Measurements from ENCODE around the gene CALHM3. TPM values are rescaled to one million over a fixed set of nuclear protein-coding genes. Genes with fewer than 3 reads are reported as not detected.

CALHM3 gene
- total and polyA plus RNA-seq, 2 donors (not counting 3 experiments of a cell fraction or from before 2014, with no cell fraction given): not detected

- TSS peak; percentile 14 for BruUV-seq (replicated peaks)
- no peak overlapping the region for H3K4me2 ChIP-seq (ENCODE audit: insufficient read depth, low read length)
Measured at GRCh38 chr10:103449208-103450144, 29.6 kb downstream of the CALHM3 start.

More at GRCh38 chr10:103449208-103450144, 29.6 kb downstream of the CALHM3 start:
- no peak overlapping the region for H3K27ac ChIP-seq (ENCODE audit: insufficient read depth, low read depth, low read length)
- no peak overlapping the region for H3K9ac ChIP-seq (replicated peaks; ENCODE audit: extremely low read depth, insufficient read depth, low read length)
- DNase-seq (ENCODE audit: low read depth, low spot score) (no peak), FAIRE-seq (no peak)
- H3K4me3 ChIP-seq (replicated peaks in 1 of 3; ENCODE audit: insufficient read depth in 1 of 3, low read depth in 1 of 3, low read length in 3 of 3): no peak overlapping the region
- H2AFZ ChIP-seq (ENCODE audit: low read depth, low read length): no peak overlapping the region
- peaks cover 10 to 25% of the 10 kb centered on the region in 2 experiments for H3K36me3 ChIP-seq (ENCODE audit: control insufficient read depth in 2 of 2, extremely low read depth in 1 of 2, insufficient read depth in 2 of 2, low read length in 2 of 2)
- dilution Hi-C loops (cut with MboI; ENCODE audit: extremely low pct_ligation_motif_present, low sequenced_read_pairs): no loop called here
- intact Hi-C loops (cut with micrococcal nuclease): loop anchor here (2.0 kb wide), 1 partner anchor 33 kb away; no protein-coding TSS in a partner anchor
- H4K20me1 ChIP-seq (replicated peaks; ENCODE audit: control insufficient read depth, extremely low read depth, insufficient read depth, low read length): no peaks in the 10 kb centered on the region
- TF ChIP-seq FOS (IDR thresholded peaks at IDR 0.05; ENCODE audit: borderline replicate concordance, insufficient read depth, low read length) (no peak), POLR2AphosphoS5 (IDR thresholded peaks at IDR 0.05; ENCODE audit: insufficient read depth, low read depth, low read length) (no peak), POLR2A (IDR thresholded peaks at IDR 0.05; ENCODE audit: low read depth, low read length) (no peak), GATA2 (IDR thresholded peaks at IDR 0.05; ENCODE audit: insufficient read depth, insufficient read length, low read depth, low read length) (no peak), JUN (IDR thresholded peaks at IDR 0.05; ENCODE audit: borderline replicate concordance, insufficient read depth, insufficient read length, low read depth) (no peak), MYC (IDR thresholded peaks at IDR 0.05; ENCODE audit: low read depth, low read length) (no peak), EZH2 (IDR thresholded peaks at IDR 0.05; ENCODE audit: borderline replicate concordance, low read depth, low read length, severe bottlenecking) (no peak)
- TF ChIP-seq, protein P1, sequence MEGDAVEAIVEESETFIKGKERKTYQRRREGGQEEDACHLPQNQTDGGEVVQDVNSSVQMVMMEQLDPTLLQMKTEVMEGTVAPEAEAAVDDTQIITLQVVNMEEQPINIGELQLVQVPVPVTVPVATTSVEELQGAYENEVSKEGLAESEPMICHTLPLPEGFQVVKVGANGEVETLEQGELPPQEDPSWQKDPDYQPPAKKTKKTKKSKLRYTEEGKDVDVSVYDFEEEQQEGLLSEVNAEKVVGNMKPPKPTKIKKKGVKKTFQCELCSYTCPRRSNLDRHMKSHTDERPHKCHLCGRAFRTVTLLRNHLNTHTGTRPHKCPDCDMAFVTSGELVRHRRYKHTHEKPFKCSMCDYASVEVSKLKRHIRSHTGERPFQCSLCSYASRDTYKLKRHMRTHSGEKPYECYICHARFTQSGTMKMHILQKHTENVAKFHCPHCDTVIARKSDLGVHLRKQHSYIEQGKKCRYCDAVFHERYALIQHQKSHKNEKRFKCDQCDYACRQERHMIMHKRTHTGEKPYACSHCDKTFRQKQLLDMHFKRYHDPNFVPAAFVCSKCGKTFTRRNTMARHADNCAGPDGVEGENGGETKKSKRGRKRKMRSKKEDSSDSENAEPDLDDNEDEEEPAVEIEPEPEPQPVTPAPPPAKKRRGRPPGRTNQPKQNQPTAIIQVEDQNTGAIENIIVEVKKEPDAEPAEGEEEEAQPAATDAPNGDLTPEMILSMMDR (IDR thresholded peaks at IDR 0.05; ENCODE audit: extremely low read depth in 1 of 2, insufficient read depth in 1 of 2, low read depth in 1 of 2, low read length in 2 of 2): no peak
- TF ChIP-seq, protein P2, sequence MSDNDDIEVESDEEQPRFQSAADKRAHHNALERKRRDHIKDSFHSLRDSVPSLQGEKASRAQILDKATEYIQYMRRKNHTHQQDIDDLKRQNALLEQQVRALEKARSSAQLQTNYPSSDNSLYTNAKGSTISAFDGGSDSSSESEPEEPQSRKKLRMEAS (IDR thresholded peaks at IDR 0.05; ENCODE audit: insufficient read depth, insufficient read length): no peak
- no peaks in the 10 kb centered on the region for H3K27me3 ChIP-seq (ENCODE audit: control insufficient read depth in 2 of 2, insufficient read depth in 2 of 2, low read length in 2 of 2)
- H3K79me2 ChIP-seq (ENCODE audit: control insufficient read depth, insufficient read depth, low read length): peaks cover 7% of the 10 kb centered on the region
- peaks cover 63% of the 10 kb centered on the region for H3K4me1 ChIP-seq (ENCODE audit: control insufficient read depth, extremely low read depth, insufficient read depth, low read length)
- no peaks in the 10 kb centered on the region for H3K9me1 ChIP-seq (replicated peaks; ENCODE audit: control insufficient read depth, extremely low read depth, insufficient read depth, low read length)
- no peaks in the 10 kb centered on the region for H3K9me3 ChIP-seq (replicated peaks; ENCODE audit: control insufficient read depth, insufficient read depth, low read length)
- CTCF ChIA-PET: interaction anchor here (0.8 to 2.5 kb wide), 2 partner anchors 32 to 36 kb away, joined by 3 to 8 read pairs; no protein-coding TSS in a partner anchor
- POLR2A ChIA-PET: interaction anchor here (0.5 kb wide), 1 partner anchor 38 kb away, joined by 3 read pairs; no protein-coding TSS in a partner anchor
